GM10266 (cell line): ENCODE data around the gene SPTBN4.

ENCODE experiments used
- DNase-seq: peaks from one replicate; pipeline ENCODE4 v3.0.0; 2012; ENCODE audit errors: extremely low spot score
- TF ChIP-seq, protein P1 (sequence below): IDR thresholded peaks from 2 replicates; pipeline ENCODE4 v1.5.1; 2012; ENCODE audit warnings: mild to moderate bottlenecking, low read depth; ENCODE audit not compliant: control insufficient read depth, insufficient read depth; ENCODE audit errors: missing control alignments

SPTBN4 gene

DNA sequence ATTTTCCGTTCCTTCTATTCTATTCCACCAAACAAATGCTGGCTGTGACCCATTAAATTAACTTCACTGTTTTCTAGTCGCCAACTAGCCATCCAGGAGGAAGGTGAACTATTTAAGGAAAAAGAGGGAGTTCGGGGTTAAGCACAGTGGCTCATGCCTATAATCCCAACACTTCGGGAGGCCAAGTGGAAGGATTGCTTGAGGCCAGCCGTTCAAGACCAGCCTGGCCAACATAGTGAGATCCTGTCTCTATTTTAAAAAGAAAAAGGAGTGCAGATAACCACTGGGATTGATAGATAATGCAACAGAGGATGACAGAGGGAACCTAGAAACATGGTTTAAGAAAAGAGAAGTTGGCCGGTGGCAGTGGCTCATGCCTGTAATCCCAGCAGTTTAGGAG, 44.7 kb downstream of the SPTBN4 start:
- DNase-seq = no peak
- TF ChIP-seq, protein P1, sequence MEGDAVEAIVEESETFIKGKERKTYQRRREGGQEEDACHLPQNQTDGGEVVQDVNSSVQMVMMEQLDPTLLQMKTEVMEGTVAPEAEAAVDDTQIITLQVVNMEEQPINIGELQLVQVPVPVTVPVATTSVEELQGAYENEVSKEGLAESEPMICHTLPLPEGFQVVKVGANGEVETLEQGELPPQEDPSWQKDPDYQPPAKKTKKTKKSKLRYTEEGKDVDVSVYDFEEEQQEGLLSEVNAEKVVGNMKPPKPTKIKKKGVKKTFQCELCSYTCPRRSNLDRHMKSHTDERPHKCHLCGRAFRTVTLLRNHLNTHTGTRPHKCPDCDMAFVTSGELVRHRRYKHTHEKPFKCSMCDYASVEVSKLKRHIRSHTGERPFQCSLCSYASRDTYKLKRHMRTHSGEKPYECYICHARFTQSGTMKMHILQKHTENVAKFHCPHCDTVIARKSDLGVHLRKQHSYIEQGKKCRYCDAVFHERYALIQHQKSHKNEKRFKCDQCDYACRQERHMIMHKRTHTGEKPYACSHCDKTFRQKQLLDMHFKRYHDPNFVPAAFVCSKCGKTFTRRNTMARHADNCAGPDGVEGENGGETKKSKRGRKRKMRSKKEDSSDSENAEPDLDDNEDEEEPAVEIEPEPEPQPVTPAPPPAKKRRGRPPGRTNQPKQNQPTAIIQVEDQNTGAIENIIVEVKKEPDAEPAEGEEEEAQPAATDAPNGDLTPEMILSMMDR = no peak

DNA sequence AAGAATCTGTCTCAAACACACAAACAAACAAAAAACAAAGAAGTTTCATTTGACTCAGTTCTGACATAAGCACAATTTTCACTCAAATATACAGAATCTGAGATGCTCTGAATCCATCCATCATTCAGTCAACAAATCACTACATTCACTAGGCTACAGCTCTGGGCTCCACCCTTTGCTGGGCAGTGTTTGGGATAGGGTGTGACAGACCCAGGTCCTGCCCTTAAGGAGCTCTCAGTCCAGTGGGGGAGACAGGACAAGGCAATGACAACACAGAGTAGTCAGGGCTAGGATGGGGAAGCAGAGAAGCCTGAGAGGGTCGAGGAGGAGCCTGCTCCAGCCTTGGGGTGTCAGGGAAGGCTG, 45.3 kb downstream of the SPTBN4 start:
- TF ChIP-seq, protein P1 = no peak
- DNase-seq = no peak

DNA sequence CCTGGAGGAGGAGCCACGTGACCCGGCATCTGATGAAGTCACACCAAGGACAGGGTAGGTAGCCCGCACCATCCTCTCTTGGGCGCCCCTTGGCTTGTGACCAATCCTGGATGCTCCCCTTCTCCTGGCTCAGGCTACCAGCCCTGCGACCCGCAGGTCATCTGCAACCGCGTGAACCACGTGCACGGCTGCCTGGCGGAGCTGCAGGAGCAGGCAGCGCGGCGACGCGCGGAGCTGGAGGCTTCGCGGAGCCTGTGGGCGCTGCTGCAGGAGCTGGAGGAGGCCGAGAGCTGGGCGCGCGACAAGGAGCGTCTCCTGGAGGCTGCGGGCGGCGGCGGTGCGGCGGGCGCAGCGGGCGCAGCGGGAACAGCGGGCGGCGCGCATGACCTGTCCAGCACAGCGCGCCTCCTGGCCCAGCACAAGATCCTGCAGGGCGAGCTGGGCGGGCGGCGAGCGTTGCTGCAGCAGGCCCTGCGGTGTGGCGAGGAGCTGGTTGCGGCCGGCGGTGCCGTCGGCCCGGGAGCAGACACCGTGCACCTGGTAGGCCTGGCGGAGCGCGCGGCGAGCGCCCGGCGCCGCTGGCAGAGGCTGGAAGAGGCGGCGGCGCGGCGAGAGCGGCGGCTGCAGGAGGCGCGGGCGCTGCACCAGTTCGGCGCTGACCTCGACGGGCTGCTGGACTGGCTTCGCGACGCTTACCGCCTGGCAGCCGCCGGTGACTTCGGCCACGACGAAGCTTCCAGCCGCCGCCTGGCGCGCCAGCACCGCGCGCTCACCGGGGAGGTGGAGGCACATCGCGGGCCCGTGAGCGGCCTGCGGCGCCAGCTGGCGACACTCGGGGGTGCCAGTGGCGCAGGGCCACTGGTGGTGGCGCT, 45.9 kb downstream of the SPTBN4 start:
- DNase-seq = no peak
- TF ChIP-seq, protein P1 = no peak

DNA sequence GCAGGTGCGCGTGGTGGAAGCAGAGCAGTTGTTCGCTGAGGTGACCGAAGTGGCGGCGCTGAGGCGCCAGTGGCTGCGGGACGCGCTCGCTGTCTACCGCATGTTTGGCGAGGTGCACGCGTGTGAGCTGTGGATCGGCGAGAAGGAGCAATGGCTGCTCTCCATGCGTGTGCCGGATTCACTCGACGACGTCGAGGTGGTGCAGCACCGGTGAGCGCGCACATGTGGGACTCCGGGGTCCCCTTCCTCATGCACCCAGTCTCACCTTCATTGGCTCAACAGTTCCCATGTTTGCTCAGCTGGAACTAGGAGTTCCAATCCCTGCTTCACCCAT, 46.5 kb downstream of the SPTBN4 start:
- TF ChIP-seq, protein P1 = no peak
- no peak for DNase-seq

DNA sequence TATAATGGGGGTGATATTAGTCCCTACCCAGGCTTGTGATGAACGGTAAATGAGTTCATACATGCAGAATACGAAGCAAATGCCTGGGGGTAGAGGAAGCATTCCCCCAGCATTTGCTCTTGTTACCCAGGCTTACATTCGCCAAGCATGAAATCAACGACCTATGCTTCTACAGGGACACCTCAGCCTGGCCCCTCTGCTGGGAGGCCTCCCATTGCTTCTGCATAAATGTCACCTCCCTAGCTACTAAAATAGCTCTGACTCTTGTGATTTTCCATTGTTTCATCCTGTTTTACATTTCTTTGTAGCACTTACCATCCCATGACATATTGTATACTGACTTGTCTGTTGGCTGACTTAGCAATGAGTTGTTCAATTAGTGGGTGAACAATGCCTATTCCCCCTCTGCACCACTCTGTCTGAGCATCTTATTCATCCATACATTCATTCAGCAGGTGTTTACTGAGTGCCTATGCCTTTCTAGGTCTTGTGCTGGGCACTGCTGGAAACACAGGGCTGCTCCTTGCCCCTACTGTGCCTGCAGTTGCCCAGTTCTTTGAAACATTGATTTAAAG, 47.0 kb downstream of the SPTBN4 start:
- DNase-seq = no peak
- TF ChIP-seq, protein P1 = no peak

DNA sequence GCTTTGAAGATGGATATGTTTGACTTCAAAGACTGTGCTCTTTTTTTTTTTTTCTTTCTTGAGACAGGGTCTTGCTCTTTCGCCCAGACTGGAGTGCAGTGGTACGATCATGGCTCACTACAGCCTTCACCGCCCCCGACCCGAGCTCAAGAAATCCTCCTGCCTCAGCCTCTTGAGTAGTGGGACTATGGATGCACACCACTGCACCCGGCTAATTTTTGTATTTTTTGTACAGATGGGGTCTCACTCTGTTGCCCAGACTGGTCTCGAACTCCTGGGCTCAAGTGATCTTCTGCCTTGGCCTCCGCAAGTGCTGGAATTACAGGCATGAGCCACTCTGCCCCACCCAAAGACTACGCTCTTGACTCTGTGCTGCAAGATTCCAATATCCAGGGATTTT, 50.4 kb downstream of the SPTBN4 start:
- TF ChIP-seq, protein P1 = no peak
- DNase-seq = no peak

DNA sequence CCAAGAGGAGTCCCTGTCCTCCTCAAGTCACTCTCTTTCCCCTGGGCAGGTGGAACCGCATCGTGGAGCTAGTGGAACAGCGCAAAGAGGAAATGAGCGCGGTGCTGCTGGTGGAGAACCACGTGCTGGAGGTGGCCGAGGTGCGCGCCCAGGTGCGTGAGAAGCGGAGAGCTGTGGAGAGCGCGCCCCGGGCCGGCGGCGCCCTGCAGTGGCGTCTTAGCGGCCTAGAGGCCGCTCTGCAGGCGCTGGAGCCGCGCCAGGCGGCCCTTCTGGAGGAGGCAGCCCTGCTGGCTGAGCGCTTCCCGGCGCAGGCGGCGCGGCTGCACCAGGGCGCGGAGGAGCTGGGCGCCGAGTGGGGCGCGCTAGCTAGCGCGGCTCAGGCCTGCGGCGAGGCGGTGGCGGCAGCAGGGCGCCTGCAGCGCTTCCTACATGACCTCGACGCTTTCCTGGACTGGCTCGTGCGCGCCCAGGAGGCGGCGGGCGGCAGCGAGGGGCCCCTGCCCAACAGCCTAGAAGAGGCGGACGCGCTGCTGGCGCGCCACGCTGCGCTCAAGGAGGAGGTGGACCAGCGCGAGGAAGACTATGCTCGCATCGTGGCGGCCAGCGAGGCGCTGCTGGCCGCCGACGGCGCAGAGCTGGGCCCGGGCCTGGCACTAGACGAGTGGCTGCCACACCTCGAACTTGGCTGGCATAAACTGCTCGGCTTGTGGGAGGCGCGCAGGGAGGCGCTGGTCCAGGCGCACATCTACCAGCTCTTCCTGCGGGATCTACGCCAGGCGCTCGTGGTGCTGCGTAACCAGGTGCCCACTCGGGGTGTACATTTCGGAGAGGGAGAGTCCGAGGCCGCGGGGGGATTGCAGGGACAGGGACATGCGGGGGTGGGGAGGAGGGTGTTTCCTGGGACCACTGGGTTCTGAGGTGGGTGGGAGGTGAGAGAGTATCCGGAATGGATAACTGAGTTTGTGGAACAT, 52.8 kb downstream of the SPTBN4 start:
- TF ChIP-seq, protein P1 = no peak
- DNase-seq = no peak
